GM12891 (cell line): Measurements from ENCODE around the gene LDB3. TPM values are rescaled to one million over a fixed set of nuclear protein-coding genes. Genes with fewer than 3 reads are reported as not detected.

Source experiments
- DNase-seq: peaks from one replicate; pipeline ENCODE4 v3.0.0; 2011; ENCODE audit warnings: low spot score; ENCODE audit not compliant: insufficient read length
- FAIRE-seq: peaks from 2 replicates; lab custom pipeline; 2011; peaks lifted over from hg19 to GRCh38; lab: Jason Lieb, UNC
- PAX5 ChIP-seq: IDR thresholded peaks from 2 replicates; pipeline ENCODE4 v1.6.1; 2011; ENCODE audit warnings: low read length, moderate library complexity, mild to moderate bottlenecking; ENCODE audit not compliant: insufficient read depth, severe bottlenecking
- POLR2A ChIP-seq: IDR thresholded peaks from 2 replicates; pipeline ENCODE4 v1.6.1; 2011; ENCODE audit warnings: low read depth, low read length, control low read depth
- POLR2AphosphoS5 ChIP-seq: IDR thresholded peaks from 2 replicates; pipeline ENCODE4 v1.6.1; 2011; ENCODE audit warnings: low read depth, low read length, control low read depth
- POU2F2 ChIP-seq: IDR thresholded peaks from 2 replicates; pipeline ENCODE4 v1.6.1; 2011; ENCODE audit warnings: low read depth, mild to moderate bottlenecking, control low read depth, low read length, moderate library complexity
- SPI1 ChIP-seq: IDR thresholded peaks from 2 replicates; pipeline ENCODE4 v1.6.1; 2011; ENCODE audit warnings: low read depth, low read length, control low read depth
- TAF1 ChIP-seq: IDR thresholded peaks from 2 replicates; pipeline ENCODE4 v1.6.1; 2011; ENCODE audit warnings: low read depth, low read length, control low read depth
- polyA plus RNA-seq: library from polyadenylated mRNA; unstranded; fragments of >200 nt; gene quantifications from one replicate; pipeline ENCODE4 v1.2.1, GENCODE V29; 2012; ENCODE audit warnings: low read depth, missing spikeins, inconsistent platforms; ENCODE audit not compliant: missing spikeins

LDB3 gene, protein sequence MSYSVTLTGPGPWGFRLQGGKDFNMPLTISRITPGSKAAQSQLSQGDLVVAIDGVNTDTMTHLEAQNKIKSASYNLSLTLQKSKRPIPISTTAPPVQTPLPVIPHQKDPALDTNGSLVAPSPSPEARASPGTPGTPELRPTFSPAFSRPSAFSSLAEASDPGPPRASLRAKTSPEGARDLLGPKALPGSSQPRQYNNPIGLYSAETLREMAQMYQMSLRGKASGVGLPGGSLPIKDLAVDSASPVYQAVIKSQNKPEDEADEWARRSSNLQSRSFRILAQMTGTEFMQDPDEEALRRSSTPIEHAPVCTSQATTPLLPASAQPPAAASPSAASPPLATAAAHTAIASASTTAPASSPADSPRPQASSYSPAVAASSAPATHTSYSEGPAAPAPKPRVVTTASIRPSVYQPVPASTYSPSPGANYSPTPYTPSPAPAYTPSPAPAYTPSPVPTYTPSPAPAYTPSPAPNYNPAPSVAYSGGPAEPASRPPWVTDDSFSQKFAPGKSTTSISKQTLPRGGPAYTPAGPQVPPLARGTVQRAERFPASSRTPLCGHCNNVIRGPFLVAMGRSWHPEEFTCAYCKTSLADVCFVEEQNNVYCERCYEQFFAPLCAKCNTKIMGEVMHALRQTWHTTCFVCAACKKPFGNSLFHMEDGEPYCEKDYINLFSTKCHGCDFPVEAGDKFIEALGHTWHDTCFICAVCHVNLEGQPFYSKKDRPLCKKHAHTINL
- 0.12 TPM for polyA plus RNA-seq

DNA sequence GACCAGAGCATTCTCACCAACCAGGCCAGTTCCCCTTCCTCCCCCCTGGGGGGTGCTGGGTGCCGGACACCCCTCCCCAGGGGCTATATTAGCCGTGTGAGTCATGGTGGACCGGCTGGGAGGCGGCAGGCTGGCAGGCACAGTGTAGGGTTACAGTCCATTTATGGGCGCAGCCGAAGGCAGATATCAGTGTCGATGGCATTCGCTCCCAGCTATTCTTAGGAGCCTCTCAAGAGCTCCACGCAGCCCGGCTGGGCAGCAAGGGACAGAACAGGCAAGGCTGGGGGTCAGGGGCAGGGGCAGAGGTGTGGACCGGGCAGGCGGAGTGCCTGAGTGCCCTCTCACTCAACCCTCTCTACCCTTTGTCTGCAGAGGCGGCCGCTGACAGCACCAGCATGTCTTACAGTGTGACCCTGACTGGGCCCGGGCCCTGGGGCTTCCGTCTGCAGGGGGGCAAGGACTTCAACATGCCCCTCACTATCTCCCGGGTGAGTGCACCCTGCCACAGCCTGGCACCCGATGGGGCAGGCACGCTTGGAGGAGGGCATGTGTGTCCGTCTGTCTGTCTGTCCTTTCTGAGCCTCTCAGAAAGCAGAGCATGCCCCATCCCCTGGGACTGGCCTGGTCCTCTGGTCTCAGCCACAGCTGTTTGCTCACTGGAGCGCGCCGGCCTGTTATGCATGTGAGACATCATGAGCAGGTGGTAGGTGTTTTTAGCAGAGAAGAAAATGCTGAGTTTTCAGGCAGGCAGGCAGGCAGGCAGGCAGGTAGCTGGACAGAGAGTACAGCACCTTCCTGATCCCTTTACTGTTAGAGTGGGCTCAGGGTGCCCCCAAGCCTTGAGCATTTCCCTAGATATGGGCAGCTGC is at the start of gene LDB3:
Gene LDB3 (plus strand): TSS at position 215 of the 869 bp plus-strand sequence. CDS start 181 bp downstream, at position 396.
- TF ChIP-seq POLR2AphosphoS5 (no peak), POU2F2 (peak; percentile 82; the same call in 1 of the 2 replicates), POLR2A (no peak), TAF1 (no peak), PAX5 (peak; percentile 32), SPI1 (no peak)
- DNase-seq, result peak; percentile 58
- FAIRE-seq, result peak; percentile 72

DNA sequence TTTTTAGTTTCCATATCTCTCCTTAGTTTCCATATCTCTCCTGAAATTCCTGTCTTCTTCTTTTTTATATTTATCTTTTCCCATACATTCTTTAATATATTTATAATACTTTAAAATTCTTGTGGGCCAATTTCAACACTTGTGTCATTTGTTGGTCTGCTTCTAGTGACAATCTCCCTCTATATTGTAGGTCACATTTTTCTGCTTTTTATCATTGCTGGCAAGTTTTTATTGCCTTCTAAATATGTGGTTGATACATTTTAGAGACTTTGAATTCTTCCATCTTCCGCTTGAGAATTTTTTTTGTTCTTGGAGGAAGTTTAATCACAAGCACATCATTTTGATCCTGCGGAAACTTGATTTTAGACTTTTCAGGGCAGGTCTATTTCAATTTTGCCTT is 40.0 kb upstream of the LDB3 start:
- no peak for FAIRE-seq
- no peak for TF ChIP-seq TAF1
- TF ChIP-seq POLR2AphosphoS5, result no peak
- no peak for TF ChIP-seq POU2F2
- TF ChIP-seq SPI1, result no peak
- TF ChIP-seq POLR2A, result no peak
- no peak for TF ChIP-seq PAX5
- no peak for DNase-seq

DNA sequence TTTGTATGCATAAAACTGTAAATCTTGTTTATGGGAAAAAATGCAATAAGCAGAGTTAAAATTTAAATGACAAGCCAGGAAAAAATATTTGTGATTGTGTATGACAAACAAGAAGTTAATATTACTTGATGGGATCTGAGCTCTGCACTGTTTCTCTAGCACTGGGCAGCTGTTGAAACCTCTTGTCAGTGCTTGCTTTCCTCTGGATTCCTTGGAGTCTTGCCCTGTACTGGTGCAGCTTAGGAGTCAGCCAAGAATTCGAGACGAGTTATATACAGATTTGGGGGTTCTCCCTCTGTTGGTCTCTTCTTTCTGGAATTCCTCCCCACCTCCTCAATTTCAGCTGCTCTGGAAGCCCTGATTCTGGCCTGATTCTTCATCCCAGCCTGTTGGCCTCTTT is 38.2 kb upstream of the LDB3 start:
- FAIRE-seq (no peak), DNase-seq (no peak)
- no peak for TF ChIP-seq POLR2A
- TF ChIP-seq TAF1, result no peak
- no peak for TF ChIP-seq POU2F2
- no peak for TF ChIP-seq PAX5
- TF ChIP-seq SPI1, result no peak

DNA sequence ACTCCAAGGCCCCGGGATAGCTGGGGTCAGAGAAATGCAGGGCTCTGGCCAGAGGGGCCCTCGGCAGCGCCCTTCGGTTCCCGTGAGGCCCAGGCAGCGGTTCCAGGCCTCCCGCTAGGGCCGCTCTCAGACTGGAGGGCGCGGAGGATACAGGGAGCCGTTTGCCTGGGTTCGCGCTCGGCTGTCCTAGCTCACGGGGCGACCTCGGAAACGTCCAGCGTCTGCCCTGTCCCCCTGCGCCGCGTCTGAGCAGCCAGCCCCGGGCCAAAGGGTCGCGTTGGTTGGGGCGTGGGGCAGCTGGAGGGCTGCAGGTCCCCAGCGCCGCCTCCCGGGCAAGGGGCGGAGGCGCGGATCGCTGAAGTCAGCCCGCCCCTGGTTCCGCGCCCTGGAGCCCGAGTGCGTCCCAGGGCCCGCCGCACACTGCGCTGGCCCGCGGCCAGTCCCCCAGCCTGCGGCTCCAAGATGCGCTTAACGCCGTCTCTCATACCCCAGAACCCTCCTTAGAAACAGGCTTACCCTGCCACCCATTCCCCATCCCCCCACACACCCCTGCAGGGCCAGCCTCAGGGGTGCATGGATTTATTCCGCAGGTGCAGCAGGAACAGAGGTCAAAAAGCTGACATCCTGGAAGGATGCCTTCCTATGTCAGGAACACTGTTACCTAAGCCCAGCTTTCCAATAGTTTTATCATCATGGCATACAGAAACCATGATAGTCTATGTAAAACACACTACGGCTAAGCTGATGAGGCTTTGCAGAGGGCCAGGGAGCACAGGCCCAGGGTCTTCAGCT is 36.1 kb upstream of the LDB3 start:
- FAIRE-seq (no peak), DNase-seq (no peak)
- TF ChIP-seq SPI1, result no peak
- TF ChIP-seq POLR2AphosphoS5, result no peak

DNA sequence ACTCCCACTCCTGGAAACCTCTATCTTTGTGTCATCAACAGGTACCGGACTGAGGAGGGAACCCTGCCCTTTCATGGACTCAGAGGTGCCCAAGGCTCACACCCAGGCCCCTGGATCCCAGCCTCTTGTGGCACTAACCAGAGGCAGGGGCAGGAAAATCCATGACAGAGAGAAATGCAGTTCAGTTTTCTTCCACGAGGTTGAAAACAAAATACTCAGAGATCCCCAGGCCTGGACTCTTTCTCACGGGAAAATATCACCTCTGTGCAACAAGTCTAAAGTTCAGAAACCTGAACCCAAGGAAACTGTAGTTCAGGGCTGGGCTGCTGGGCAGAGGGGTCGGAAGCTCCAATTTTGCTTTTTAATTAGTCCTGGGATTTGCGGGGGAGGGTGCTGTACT is 35.4 kb upstream of the LDB3 start:
- TF ChIP-seq POLR2AphosphoS5 (no peak), PAX5 (no peak), POLR2A (no peak), SPI1 (no peak), TAF1 (no peak), POU2F2 (no peak)
- FAIRE-seq (no peak), DNase-seq (no peak)

DNA sequence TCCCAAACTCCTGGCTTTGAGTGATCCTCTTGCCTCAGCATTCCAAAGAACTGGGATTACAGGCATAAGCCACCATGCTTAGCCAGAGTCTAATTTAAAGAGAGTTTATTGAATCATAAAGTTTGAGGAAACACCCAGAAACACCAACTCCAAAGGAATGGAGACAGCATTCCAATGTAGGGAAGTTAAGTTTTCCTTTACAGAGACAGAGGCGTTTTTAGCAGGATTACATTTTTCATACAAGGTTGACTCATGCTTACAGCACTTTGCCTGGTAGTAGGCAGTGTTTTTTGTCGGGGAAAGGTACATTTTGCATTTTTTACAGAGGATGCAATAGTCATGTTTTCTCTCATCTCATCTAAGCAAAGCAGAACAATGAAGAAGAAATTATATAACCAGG is 32.9 kb upstream of the LDB3 start:
- FAIRE-seq, result no peak

DNA sequence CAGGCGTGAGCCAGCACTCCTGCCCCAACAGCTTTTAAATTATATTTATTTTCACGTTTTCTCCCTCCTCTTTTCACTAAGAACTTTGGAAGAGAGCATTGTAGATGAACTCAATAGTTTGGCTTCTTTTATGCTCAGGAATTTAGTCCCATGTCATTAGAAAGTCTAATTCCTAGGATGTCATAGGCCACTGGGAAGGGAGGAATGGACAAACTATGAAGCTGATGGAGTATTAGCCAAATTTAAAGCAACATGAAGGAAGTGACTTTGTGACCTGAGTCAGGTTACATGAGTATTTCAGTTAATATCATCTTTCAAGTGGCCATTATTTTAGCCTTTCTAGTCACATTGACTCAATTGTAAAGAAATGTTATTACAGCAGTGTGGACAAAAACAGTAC is 32.0 kb upstream of the LDB3 start:
- TF ChIP-seq TAF1 (no peak), POU2F2 (no peak), POLR2A (no peak), POLR2AphosphoS5 (no peak), PAX5 (no peak), SPI1 (no peak)
- FAIRE-seq (no peak), DNase-seq (no peak)

More for the DNA sequence above, 32.9 kb upstream of the LDB3 start:
- no peak for TF ChIP-seq PAX5
- TF ChIP-seq POLR2A, result no peak
- no peak for TF ChIP-seq TAF1
- TF ChIP-seq POLR2AphosphoS5, result no peak
- no peak for TF ChIP-seq POU2F2
- no peak for TF ChIP-seq SPI1
- DNase-seq, result no peak

DNA sequence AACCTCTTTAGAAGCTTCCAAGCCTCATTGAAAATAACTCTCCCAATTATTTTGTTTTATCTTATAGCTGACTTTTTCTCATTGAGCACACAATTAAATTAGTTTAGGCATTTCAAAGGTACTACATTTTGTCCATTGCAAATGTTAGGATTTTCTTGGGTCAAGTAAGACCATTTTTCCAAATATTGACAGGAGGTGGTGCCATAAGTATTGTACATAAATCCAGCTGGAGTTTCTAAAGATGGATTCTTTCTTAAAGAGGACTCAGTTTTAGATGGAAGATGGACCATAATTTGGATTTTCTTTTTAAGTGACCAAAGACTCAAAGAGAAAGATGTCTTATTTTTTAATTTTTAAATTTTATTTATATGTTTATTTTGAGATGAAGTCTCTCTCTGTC is 26.3 kb upstream of the LDB3 start:
- DNase-seq (no peak), FAIRE-seq (no peak)
- TF ChIP-seq PAX5 (no peak), POLR2AphosphoS5 (no peak), SPI1 (no peak), POLR2A (no peak), POU2F2 (no peak), TAF1 (no peak)

DNA sequence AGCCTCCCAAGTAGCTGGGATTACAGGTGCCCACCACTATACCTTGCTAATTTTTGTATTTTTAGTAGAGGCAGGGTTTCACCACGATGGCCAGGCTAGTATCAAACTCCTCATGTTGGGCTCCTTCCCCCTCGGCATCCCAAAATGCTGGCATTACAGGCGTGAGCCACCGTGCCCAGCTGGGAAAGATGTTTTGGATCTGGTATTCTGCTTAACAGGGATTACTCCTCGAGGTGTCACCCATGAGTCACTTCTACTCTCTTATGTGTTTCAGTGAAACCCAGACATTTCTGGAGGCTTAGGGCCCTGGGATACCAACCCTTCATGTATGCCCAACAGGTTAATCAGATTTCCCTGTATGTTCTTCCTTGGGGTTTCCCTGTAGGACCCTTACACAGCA is 25.8 kb upstream of the LDB3 start:
- FAIRE-seq (peak; percentile 13), DNase-seq (no peak)
- no peak for TF ChIP-seq SPI1
- no peak for TF ChIP-seq POLR2AphosphoS5
- no peak for TF ChIP-seq TAF1
- TF ChIP-seq POU2F2, result no peak
- TF ChIP-seq PAX5, result no peak
- TF ChIP-seq POLR2A, result no peak
